Brain microvascular endothelial cell (primary cell): ENCODE measurements around the gene TMEM97.

Experiments used
- DNase-seq: peaks from one replicate; pipeline ENCODE4 v3.0.0-alpha.2; 2020
- H3K27ac ChIP-seq: fragments of 250-450 bp; sonication (Bioruptor Pico); 2 replicates; pipeline ENCODE4 v1.5.1; 2020; ENCODE audit warnings: mild to moderate bottlenecking, moderate library complexity
- H3K27me3 ChIP-seq: fragments of 250-450 bp; sonication (Bioruptor Pico); replicated peaks from 2 replicates; pipeline ENCODE4 v1.5.1; 2020; ENCODE audit warnings: mild to moderate bottlenecking
- H3K36me3 ChIP-seq: fragments of 250-450 bp; sonication (Bioruptor Pico); replicated peaks from 2 replicates; pipeline ENCODE4 v1.5.1; 2020; ENCODE audit warnings: mild to moderate bottlenecking
- H3K4me3 ChIP-seq: 2 replicates; pipeline ENCODE4 v1.5.1; 2011; ENCODE audit warnings: low read depth, mild to moderate bottlenecking, control low read depth, low read length, moderate library complexity
- in situ Hi-C: cut with HindIII; loops from 2 replicates; pipeline ENCODE4 v1.10.0; 2017; ENCODE audit warnings: low sequenced_read_pairs, low pct_ligation_motif_present
- TF ChIP-seq, protein P1 (sequence below): IDR thresholded peaks from 2 replicates; pipeline ENCODE4 v1.5.1; 2011; ENCODE audit warnings: low read depth, mild to moderate bottlenecking, moderate library complexity, low read length, control low read depth, inconsistent platforms; ENCODE audit errors: missing control alignments

TMEM97 gene

DNA sequence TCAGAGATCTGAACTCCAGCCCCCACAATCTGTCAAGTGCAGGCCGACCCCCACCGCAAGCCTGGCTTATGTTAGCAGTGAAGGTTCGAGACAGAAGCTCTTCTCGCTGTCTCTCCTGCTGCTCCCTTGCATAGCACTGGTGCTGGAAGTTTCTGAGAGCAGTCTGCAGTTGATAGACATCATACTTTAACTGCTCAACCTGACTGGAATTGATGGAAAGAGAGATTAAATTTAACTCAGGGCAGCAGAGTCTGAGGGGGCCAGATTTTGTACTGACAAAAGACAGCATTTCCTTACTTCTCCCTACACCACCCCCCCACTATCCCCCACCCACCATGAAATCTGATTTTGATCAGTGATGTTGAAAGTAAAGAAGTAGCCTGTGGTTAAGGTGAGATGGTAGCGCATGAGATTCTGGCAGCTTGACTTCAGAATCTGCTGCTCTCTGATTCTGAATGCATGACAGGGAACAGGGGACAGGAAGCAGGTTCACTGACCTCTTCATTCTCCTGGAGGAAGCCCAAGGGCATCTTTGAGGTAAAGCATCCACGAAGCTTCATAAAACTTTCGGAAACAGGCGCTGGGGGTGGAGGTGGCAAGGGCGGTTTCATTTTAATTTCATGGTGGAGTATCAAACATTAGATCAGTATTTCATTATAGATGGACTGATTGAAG is 44.3 kb upstream of the TMEM97 start:
- Histone ChIP-seq H3K27ac (no peak overlapping the region), H3K27me3 (peaks cover 13% of the 10 kb centered on the region), H3K4me3 (no peak overlapping the region), H3K36me3 (no peaks in the 10 kb centered on the region)
- in situ Hi-C loops = no loop called here
- no peak for DNase-seq
- TF ChIP-seq, protein P1, sequence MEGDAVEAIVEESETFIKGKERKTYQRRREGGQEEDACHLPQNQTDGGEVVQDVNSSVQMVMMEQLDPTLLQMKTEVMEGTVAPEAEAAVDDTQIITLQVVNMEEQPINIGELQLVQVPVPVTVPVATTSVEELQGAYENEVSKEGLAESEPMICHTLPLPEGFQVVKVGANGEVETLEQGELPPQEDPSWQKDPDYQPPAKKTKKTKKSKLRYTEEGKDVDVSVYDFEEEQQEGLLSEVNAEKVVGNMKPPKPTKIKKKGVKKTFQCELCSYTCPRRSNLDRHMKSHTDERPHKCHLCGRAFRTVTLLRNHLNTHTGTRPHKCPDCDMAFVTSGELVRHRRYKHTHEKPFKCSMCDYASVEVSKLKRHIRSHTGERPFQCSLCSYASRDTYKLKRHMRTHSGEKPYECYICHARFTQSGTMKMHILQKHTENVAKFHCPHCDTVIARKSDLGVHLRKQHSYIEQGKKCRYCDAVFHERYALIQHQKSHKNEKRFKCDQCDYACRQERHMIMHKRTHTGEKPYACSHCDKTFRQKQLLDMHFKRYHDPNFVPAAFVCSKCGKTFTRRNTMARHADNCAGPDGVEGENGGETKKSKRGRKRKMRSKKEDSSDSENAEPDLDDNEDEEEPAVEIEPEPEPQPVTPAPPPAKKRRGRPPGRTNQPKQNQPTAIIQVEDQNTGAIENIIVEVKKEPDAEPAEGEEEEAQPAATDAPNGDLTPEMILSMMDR = no peak

DNA sequence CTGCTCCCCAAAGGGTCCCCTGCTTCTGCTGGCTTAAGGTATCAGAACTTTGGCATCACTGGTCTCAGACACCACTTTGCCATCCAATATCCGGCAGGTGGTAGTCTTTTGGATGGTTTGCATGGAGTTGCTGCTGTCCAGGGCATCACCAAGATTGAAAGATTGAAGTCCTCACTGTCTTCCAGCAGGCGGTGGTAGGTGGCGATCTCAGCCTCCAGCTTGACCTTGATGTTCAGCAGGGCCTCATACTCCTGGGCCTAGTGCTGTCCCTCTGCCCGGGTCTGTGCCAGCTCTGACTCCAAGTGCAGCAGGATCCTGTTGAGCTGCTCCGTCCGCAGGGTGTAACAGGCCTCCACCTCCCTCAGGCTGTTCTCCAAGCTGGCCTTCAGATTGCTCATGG is 43.0 kb upstream of the TMEM97 start:
- in situ Hi-C loops = no loop called here
- H3K27me3 ChIP-seq = peaks cover 13% of the 10 kb centered on the region

DNA sequence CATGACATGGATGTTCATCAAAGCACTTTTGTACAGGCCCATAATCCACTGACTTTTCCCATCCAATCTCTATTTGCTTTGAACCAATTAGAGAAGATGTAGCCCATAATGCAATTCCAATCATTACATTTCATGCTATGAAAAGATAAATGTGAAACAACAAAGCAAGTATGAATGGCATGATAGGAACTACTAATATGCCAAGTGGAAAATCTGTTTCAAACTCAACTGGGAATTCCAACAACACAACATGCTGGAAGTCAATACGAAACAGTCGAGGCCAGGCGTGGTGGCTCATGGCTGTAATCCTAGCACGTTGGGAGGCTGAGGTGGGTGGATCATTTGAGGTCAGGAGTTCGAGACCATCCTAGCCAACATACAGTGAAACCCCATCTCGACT is 39.6 kb upstream of the TMEM97 start:
- peak; percentile 43 for DNase-seq
- H3K27ac ChIP-seq = peak overlapping the region; percentile 11
- peaks cover 1% of the 10 kb centered on the region for H3K27me3 ChIP-seq
- in situ Hi-C loops = no loop called here
- no peak overlapping the region for H3K4me3 ChIP-seq
- H3K36me3 ChIP-seq = no peaks in the 10 kb centered on the region
- TF ChIP-seq, protein P1 = no peak

More for the DNA sequence above, 43.0 kb upstream of the TMEM97 start:
- Histone ChIP-seq H3K36me3 (no peaks in the 10 kb centered on the region), H3K27ac (no peak overlapping the region), H3K4me3 (no peak overlapping the region)
- no peak for DNase-seq
- TF ChIP-seq, protein P1 = no peak

DNA sequence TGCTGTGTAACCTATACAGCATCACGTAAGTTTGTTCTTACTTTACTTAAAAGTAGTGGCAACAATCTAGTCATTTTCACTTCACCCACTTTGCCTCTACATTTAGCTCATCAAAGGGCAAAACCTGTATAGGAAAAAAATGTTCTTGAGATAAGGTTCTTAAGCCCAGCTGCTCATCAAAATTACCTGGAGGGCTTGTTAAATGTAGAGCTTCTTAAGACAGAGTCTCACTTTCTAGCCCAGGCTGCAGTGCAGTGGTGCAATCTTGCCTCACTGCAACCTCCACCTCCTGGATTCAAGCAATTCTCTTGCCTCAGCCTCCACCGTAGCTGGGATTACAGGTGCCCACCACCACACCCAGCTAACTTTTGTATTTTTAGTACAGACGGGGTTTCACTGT is 38.2 kb upstream of the TMEM97 start:
- no peak overlapping the region for H3K4me3 ChIP-seq
- H3K27ac ChIP-seq = no peak overlapping the region
- TF ChIP-seq, protein P1 = no peak
- no peak for DNase-seq
- H3K27me3 ChIP-seq = no peaks in the 10 kb centered on the region
- in situ Hi-C loops = no loop called here
- no peaks in the 10 kb centered on the region for H3K36me3 ChIP-seq

DNA sequence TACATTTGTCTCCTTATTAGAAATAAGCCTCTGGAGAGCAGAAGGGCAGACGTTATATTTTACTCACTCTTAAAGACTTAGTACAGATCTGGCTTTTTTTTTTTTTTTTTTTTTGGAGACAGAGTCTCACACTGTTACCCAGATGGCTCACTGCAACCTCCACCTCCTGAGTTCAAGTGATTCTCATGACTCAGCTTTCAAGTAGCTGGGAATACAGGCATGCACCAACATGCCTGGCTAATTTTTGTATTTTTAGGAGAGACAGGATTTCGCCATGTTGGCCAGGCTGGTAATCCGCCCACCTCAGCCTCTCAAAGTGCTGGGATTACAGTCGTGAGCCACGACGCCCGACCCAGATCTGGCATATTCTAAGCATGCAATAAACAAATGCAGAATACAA is 36.4 kb upstream of the TMEM97 start:
- no peak overlapping the region for H3K4me3 ChIP-seq
- in situ Hi-C loops = no loop called here
- TF ChIP-seq, protein P1 = no peak
- peak; percentile 88 for DNase-seq
- H3K36me3 ChIP-seq = no peaks in the 10 kb centered on the region
- no peaks in the 10 kb centered on the region for H3K27me3 ChIP-seq
- peak overlapping the region; percentile 59 for H3K27ac ChIP-seq

DNA sequence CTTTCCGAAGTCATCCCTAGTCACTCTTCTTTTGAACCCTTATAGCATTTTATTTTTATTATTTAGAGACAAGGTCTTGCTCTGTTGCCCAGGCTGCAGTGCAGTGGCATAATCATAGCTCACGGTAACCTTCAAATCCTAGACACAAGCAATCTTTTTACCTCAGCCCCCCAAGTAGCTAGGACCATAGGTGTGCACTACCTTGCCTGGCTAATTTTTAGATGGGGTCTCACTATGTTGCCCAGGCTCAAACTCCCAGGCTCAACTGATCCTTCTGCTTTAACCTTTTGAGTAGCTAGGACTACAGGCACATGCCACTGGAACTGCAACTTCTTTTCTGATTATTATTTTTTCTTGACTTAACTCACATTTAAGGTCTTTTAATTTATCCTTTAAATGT is 33.0 kb upstream of the TMEM97 start:
- Histone ChIP-seq H3K27ac (no peak overlapping the region), H3K4me3 (no peak overlapping the region), H3K27me3 (no peaks in the 10 kb centered on the region), H3K36me3 (no peaks in the 10 kb centered on the region)
- TF ChIP-seq, protein P1 = no peak
- in situ Hi-C loops = no loop called here
- no peak for DNase-seq
